Stimulated activated CD4-positive, alpha-beta T cell treated with anti-CD3 and anti-CD28 coated beads, Interleukin-1b, Interleukin-23, amount 100 ng/mL, for 4 hours (primary cell): ENCODE data around the gene NRG2.

Experiments
- DNase-seq, 2 donors: peaks; one replicate each; pipeline ENCODE4 v3.0.0-alpha.2; 2020; ENCODE audit warnings: low read depth in 2 of 2

The NRG2 gene

DNA sequence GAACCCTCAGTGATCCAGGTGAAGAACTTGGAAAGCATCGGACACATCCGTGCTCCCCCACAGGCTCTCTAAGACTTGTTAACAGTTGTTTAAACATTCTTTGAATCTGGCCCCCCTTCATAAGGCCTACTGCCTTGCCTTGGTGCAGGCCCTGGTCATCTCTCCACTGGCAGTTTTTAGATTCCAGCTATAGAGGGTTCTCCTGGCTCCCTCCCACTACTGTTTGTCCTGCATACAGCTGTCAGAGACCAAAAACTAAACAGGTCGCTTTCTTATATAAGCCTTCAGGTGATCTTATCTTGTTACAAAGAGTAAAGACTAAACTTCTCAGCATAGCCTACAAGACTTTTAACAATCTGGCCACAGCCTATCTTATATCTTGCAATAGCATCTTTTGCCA lies 32.3 kb downstream of the NRG2 start:
- DNase-seq: no peak

DNA sequence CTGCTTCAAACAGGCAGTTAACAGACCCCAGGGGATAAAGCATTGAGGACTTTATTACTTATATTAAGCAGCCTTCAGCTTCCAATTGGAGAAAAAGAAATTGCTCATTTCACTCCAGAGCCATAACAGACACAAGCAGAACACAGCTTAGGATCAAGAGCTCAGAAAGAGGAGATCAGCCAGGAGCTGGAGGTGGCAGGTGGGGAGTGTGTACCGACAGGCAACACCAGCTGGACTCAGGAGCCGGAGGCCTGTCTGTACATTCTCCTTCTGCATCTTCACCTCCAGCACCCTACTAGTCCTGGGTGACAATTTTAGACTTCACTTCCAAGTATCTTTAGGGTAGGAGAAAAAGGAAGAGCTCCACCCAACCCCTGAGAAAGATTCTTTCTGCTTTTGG lies 35.8 kb downstream of the NRG2 start:
- DNase-seq: no peak

- no peak for DNase-seq
These were observed 37.9 kb downstream of the NRG2 start for GRCh38 chr5:140005145-140005591.

DNA sequence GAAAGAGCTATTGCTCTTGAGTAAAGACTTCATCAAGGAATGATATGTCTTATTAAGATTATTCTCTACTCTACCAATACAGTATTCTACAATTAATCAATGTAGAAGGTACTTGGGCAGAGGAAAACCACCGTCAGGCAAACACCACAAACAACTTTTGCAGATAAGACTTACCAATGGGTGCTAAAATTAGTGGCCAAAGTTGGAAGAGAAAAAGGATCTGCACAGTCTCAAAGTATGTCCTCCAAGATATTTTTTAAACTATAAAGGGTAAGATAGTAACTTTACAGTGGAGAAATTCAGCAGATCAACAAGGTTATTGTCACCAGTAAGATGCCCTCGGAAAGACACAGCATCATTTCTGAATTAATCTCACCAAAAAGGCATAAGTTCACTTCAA lies 38.9 kb downstream of the NRG2 start:
- DNase-seq: no peak

GRCh38 chr5:140003519-140003918 lies 39.6 kb downstream of the NRG2 start:
- DNase-seq: no peak

- DNase-seq: no peak
These were observed 42.8 kb downstream of the NRG2 start for GRCh38 chr5:140000332-140000731.

- DNase-seq: no peak
These were observed 44.3 kb downstream of the NRG2 start for GRCh38 chr5:139998837-139999236.

- DNase-seq: no peak
These were observed 45.8 kb downstream of the NRG2 start for GRCh38 chr5:139997276-139997675.

GRCh38 chr5:139995929-139996328 lies 47.2 kb downstream of the NRG2 start:
- no peak for DNase-seq

DNA sequence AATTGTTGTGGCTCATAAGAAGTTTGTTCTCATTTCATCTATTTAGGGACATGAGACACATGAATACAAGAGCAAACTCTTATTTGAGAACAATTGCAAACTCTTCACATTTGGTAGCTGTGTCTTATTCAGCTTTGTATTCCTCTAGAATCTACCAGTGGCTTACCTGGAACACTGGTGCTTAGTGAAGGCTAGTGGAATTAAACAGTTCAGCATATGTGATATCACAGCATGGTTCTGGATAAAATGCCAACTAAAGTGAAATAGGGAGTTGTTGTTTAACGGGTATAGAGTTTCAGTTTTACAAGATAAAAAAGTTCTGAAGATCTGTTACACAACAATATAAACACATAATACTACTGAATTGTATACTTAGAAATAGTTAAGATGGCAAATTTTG lies 48.9 kb downstream of the NRG2 start:
- no peak for DNase-seq

DNA sequence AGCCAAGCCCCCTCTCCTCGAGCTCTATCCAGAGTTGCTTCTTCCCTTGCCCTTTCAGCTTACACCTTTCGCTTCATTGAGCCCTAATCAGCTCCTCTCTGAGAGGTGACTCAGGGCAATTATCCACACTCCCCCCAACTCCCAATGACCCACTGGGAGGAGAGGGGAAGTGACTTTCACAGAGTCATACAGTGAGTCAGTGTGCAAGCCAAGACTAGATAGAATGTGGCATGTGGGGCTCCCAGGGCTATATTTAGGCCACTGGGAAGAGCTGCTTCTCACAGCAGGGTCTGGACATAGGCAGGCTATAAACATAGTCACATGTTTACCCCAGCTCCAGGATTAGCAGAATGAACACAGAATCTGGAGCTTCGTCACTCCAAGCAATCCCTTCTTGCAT lies 57.4 kb downstream of the NRG2 start:
- DNase-seq: no peak

- DNase-seq: no peak
These were observed 57.8 kb downstream of the NRG2 start for GRCh38 chr5:139985290-139985689.

DNA sequence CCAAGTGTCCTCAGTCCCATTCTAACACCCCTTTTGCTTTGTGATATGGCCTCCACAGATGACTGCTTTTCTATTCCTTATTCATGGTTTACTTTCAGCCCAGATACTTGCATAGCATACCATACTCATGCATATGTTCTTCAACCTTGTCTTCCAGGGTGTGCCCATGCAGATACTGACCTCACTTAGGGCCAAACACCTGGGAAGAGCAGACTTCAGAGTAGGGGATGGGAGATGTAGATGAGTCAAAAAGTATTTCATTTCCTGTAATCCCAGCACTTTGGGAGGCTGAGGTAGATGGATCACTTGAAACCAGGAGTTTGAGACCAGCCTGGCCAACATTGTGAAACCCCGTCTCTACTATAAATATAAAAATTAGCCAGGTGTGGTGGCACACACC lies 58.3 kb downstream of the NRG2 start:
- no peak for DNase-seq

DNA sequence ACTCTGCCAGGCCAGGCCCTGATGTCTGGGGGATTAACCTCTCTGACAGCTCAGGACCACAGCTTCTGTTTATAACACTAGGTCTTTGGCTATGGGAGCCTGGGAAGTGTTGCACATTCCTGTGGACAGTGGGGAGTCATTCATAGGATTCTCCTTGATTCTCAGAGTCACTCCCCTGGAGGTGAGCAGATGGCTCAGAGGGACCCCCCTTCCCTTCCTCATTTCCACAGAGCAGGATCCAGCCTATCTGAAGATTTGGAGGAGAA lies 60.2 kb downstream of the NRG2 start:
- DNase-seq: no peak

- DNase-seq: no peak
These were observed 60.7 kb downstream of the NRG2 start for GRCh38 chr5:139982157-139982974.

DNA sequence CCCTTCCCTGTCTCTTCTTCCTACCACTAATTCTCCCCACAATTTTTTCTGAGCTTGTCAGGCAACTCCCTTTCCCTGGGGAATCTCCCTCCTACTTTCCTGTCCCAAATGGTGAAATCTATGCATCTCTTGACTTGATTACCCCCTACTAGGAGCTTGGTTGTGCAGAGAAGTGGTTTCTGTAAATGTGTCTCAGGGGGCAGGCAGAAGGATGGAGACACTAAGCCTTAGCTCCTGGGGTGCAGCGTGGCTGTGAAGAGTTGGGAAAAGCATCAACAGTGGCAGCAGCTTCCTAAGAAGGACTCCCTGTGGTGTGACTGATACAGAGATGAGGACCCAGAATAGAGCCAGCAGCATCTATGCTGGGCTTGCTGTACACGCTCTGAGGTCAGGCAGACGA lies 62.3 kb downstream of the NRG2 start:
- no peak for DNase-seq

DNA sequence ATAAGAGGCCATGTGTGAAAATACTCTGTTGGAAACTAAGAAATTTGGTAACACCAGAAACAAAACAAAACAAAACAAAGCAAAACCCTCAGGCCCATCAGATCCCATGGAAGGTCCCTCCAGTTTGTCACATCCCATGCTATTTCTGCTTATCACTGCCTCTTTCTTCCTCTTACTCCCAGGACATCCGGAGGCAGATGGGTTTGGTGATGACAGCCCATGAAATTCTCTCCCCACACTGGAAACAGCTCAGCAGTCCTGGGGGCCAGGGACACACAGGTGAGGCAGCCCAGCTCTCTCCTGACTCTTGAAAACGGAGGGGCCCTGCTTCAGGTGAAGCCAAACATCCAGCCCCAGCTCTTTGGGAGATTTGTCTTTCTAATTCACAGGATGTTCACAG lies 63.2 kb downstream of the NRG2 start:
- DNase-seq: no peak

DNA sequence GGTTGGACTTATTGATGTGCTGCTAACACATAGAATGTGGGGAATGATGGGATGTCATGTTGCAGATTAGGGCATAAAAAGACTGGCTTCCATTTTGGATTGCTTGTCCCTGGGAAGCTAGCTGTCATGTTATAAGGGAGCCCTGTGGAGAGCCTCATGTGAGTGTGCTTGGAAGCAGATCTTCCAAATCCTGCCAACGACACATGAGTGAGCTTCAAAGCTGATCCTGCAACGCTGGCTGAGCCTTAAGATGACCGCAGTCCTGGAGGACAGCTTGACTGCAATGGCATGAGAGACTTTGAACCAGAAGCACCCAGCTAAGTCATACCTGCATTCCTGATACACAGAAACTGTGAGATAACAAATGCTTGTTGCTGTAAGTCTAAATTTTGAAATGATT lies 63.6 kb downstream of the NRG2 start:
- no peak for DNase-seq

GRCh38 chr5:139976703-139977102 lies 66.4 kb downstream of the NRG2 start:
- DNase-seq: no peak

DNA sequence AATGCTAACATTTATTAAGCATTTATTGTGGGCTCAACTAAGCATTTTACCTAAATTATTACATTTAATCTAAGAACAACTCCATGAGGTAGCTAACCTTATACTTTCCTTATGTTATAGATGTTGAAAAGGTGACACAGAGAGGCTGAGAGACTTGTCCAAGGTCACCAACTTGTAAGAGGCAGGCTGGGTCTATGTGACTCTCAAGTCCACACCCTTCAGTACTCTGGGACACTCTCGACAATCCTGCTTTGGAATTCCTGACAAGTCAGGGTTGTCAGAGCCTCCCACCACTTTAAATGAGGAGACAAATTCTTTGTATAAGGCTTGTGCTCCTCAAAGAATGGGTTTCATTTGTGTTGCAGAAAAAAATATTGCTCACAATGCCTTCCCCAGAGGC lies 67.2 kb downstream of the NRG2 start:
- no peak for DNase-seq

DNA sequence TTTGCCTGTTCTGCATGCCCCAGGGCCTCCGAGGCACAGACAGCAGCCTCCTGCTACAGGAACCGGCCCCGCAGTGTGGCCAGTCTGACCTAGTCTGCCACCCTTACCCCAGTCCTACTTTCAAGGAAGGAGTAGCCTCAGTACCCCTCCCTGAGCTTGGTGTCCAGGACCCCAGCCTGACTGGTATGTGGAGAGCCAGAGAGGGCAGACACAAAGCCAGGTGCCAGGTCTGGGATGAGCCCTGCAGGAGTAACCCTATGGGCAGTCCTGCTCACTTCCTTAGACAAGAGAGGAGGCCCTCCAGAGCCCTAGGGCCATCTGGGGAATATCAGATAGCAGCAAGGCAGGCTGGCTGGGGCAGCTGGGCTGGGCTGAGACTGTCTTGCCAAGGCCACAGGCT lies 67.8 kb downstream of the NRG2 start:
- DNase-seq: no peak

GRCh38 chr5:139974661-139975060 lies 68.4 kb downstream of the NRG2 start:
- no peak for DNase-seq

DNA sequence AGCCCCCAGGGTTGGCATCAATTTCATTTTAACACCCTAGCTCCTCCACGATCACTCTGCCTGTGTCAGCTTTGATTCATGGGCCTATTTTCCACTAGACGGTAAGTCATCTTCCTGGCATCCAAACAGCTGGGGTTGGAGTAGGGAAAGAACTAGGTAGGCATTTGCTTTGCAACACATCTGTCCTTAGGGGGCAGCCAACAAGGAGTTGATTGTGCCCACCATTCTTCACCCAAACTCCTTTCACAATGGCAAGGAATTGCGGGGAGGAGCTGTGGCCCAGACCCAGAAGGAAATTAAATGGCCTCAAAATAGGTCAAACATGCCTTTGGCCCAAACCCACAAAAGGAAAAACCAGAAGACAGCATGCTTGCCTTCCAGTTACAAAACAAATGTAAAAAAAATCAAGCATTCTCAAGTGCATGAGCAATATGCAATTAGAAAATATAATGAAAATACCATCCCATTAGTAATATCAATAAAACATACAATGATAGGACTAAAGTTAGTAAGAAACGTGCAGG lies 71.8 kb downstream of the NRG2 start:
- no peak for DNase-seq

- DNase-seq: no peak
These were observed 73.8 kb downstream of the NRG2 start for GRCh38 chr5:139969318-139969717.
